RCC 7860 (cell line): ENCODE results near the gene MRPS27.

ENCODE experiments used
- DNase-seq: peaks from one replicate; pipeline ENCODE4 v3.0.0-alpha.2; 2015; ENCODE audit warnings: low spot score
- FAIRE-seq: peaks from 2 replicates; lab custom pipeline; 2012; peaks lifted over from hg19 to GRCh38; lab: Jason Lieb, UNC

MRPS27 gene

DNA sequence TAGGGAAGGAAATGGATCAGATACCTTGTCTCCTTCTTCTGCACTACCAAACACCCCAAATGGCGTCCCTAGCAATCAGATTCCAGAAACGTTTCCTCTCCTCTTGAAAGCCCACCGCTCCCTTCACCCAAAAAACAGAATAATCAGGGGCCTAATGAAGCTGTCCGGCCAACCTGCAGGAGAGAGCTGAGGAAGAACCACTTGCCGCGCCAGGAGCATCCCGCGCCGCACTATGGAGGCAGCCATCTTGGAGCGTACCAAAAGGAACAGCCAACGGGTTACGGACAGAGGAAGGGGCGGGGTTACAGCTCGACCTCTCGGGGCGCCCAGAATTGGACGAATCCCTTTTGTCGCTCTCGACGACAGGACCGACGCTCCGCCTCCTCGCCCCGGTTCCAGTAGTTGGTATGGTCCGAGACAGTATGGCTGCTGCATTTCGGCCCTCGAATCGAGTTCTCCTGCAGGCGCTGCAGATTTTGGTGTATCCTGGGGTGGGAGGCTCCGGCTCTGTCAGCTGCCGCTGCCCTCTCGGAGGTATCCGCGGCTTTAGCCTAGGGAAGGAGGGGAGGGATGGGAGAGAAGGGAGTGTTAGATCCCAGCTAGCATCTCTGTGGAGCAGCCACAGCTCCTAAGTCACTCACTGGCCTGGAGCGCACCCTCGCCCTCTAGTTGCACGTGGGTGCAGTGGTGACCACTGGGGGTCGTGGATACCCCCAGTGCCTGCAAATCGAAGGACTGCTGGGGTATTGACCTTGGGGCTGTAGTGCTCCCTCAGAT is at the start of gene MRPS27, which contains the start of gene PTCD2:
Gene MRPS27 (minus strand): TSS at position 265 of the 777 bp plus-strand sequence. CDS start 19 bp downstream, at position 246.
Gene PTCD2 (plus strand): TSS at position 398 of the 777 bp plus-strand sequence. CDS start 10 bp downstream, at position 408.
- peak; percentile 5 for FAIRE-seq

DNA sequence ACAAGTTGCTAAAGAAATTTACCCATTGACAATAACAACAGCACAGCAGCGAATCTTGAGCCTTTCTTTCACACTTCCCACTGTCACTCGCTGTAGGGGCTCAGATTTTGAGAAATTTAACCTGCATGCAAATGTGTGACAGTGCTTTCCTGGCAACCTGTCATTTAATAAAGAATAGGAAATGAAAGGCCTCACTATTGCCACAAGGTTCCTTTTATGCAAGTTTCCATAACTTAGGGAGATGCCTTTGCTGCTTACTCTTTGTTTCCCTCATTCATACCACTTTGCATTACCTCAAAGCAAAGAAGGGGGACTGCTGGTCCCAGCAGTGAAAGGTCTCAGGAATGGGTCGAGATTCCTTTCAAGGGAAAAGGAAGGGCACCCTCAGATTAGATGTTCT is 49.7 kb upstream of the MRPS27 start:
- DNase-seq: no peak
- no peak for FAIRE-seq

More for the DNA sequence above, at the start of gene MRPS27, which contains the start of gene PTCD2:
- DNase-seq: peak; percentile 83

DNA sequence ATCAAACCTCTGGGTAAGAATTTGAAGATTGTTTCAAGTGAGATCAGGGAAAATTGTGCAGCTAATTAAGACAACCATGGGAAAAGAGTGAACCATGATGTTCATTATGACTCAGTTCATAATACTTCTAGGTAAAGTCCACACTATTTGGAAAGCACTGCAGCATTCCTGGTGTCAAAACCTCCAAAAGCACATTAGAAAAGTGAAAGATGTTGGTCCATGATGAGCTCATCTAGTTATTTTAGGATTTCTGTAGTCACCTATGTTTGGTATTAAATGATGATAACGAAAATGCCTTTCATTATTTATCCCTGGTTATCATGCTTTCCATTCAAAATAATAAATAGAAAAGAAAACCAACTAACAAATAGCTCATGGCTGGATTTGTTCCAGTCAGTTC is 49.3 kb upstream of the MRPS27 start:
- FAIRE-seq: no peak
- DNase-seq: no peak

DNA sequence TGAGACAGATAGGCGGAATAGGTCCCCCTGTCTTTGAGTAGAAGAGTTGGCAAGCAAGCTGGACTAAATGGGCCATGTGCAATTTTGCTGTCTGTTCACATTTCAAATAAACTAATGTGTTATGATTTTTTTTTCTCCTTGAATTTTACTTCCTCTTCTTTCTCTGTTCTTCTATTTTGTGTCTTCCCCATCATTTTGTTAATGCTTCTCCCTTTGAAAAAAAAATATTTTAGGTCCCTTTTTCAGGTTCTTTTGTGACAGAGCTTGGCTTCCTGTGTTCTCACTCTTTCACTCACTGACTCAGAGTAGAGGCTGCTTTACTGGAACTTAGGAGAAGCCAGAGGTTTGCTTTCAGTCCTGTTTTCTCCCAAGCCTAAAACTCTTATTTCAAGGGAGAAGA is 48.2 kb upstream of the MRPS27 start:
- FAIRE-seq (no peak), DNase-seq (no peak)

DNA sequence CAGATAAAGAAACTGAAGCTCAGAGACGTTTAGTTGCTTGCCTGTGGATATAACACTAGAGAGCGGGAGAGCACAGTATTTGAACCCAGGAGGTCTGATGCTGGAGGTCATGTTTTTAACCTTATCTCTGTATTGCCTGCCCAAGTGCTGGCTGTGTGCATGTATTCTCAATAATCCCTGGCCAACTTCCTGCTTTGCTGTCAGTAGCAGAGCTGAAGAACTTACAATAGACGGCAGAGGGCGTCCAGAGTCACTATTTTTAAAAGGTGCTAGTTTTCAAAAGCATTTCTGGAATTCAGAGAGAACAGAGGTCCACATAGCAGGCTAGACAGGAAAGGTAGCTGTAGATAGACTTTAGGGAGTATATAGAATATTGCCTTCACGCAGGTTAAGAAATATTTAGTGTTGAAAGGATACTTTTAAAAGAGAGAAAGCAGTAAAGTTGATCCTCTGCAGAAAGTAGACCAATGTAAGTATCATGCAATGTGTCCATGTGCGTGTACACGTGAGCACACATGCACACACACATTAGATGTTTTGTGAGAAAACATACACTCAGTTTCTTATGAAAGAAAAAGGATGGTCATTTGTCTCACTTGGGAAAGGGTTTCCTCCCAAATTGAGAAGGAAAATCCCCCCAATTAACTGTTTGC is 46.4 kb upstream of the MRPS27 start:
- no peak for FAIRE-seq
- peak; percentile 42 for DNase-seq

DNA sequence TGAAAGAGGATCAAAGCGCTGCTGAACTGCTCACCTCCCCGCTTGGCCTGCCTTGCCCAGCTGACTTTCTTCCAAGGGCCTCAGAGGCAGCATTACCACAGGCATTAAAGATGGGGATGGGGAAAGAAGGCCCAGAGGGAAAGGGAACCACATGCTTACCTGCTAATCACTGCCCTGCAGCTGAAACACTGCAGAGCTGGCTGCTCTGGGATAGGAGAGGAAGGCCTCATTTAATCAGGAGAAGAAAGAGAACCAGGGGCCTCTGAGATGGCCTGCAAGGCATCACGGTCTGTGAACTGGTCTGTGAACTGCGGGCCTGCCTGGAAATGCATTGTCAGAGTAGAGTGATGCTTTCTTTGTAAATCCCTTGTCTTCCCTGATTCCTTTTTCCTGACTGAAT is 44.9 kb upstream of the MRPS27 start:
- FAIRE-seq (no peak), DNase-seq (no peak)

DNA sequence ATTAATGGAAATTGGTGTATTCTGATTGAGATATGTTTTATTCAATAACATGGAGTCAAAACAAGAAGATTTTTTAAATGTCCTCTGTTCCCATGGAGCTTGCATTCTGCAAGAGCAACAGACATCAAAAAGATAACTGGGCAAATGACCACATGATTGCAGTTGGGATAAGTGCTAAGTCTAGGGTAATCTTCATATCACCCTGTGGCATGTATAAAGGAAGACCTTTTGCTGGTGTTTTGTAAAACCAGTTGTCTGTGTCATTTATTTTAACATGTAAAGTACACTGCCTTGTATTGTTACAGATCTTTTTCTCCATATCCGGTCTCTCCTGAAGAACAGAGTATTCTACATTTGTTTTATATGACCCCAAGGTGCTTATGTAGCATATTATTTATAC is 44.1 kb upstream of the MRPS27 start:
- FAIRE-seq (no peak), DNase-seq (no peak)

DNA sequence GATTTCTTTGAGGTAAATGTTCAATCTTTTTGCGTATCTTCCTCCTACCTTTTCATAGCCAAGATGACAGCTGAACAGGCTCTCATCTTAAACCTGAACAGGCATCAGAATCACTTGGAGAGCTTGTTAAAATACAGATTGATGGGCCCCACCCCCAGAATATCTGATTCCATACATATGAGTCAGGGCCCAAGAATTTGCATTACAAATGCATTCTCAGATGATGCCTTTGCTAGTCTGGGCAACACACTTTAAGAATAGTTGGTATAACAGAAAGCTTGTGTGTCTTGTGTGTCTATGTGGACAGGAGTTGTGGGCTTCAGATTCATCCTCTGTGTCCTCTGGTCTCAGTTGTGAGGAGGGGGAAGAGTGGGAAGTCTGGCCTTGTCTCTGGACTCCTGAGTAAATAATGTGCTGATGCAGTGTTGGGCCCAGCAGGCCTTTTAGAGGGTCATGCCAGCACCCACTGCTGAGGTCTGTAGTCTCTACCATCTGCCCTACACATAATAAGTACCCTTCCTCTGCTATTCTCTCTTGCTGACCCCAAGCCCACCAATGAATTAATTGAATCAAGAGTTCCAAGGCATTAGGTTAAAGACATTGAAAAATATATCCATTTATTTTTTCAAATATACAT is 43.2 kb upstream of the MRPS27 start:
- DNase-seq (peak; percentile 59), FAIRE-seq (no peak)

DNA sequence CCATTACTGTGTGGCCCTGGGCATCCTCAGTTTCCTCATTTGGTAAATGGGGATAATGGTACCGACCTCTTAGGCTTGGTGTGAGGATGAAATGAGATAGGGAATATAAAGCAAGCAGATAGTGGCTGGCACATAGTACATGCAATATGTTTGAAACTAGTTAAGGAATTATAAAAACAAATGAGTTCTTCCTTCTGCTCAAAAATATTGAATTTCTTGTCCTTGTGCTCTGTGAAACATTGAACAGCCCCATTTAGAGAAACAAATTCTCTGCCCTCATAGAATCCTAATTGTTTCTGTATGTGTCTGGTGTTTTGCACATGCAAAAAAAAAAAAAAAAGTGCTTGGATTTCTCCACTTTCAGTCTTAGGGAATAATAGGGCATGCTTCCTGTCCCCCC is 39.8 kb upstream of the MRPS27 start:
- DNase-seq (no peak), FAIRE-seq (no peak)

DNA sequence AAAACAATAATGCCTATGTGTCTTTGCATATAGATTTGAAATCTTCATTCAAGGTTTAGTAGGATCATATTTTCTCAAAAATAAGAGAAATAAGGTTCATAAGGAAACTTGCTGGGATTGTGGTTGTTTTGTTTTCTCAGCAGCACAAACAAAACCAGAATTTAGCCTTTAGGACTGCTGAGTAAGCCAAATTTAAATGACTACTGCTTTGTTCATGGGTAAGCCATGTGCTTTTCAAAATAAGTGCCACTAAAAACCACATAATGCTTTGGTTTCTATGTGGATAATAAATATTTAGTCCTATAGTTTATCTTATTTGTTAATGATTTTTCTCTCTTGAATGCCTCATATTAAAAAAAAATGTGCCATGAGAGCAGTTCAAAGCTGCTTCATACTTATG is 38.9 kb upstream of the MRPS27 start:
- FAIRE-seq: no peak
- DNase-seq: no peak

DNA sequence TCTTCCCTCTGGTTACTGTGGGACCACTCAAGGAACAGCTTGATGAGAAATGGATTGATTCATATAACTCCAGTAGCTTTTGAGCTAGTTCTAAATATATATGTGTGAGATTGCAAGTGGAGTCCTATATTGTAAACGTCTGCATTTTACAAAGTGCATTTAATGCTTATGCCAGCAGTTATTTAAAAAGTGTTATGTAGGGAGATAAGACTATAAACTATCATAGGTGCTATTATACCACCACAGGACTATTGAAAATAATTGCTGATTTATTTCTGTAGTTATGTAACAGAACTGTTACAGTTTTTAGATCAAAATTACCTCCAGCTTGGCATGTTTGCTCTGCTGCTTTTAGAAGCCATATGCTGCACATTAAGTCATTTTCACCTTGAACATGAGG is 36.3 kb upstream of the MRPS27 start:
- FAIRE-seq (no peak), DNase-seq (no peak)

DNA sequence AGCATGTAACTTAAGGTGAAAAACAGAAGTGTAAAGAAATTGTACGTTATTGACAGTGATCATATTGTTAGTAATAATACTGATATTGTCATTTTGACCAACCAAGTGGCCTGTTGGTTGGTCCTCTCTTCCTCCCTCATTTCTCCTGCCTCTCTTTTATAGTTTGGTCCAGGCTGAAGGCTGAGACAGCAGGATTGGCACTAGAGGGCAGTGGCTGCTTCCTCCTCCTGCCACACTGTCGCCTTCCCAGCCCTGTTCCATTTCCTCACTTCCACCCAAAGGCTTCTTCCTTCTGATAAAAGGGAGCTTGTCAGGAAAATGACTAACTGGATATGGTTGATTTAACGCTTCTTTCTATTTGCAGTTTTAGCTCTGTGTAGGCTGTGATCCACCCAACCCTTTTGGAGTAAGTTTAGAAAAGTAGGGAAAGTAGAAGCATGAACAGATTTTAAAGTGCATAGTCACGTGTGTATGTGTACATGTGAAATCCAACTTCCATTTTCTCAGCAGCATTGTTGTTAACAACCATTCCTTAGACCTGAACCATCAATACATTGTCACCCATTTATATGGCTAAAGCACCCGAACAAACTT is 35.8 kb upstream of the MRPS27 start:
- FAIRE-seq (no peak), DNase-seq (peak; percentile 29)

DNA sequence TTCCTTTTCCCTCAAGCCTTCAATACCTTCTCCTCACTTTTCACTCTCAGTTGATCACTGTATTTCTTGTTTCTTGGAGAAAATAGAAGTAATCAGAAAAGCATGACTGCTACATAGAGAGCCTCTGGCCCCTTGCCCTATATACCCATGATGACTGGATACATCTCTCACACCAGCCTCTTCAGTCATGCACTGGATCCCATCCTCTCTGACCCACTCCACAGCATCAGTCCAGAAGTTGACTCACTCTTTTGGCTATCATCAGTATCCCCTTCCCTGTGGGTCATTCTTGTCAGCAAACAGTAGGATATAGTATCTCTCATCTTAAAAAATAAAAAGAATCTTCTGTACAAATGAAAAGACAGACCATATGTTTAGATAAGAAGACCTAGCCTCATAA is 33.0 kb upstream of the MRPS27 start:
- no peak for FAIRE-seq

DNA sequence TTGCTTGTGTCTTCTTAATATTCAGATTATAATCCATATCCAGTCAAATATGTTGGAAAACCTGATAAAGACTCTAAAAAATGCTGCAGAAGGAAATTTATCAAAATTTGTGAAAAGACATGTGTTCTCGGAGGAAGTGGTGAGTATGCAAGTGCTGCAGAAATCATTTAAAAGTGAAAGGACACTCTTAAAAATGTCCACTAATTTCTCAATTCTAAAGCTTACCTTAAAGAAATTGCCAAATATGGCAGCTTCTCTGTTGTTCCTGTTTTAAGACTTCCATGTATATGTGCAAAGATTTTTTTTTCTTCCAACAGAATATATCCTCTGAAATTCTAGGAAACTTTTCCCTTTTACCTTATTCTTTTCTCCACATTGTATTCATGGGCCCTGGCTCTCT is 32.6 kb upstream of the MRPS27 start:
- DNase-seq (no peak), FAIRE-seq (no peak)

More for the DNA sequence above, 33.0 kb upstream of the MRPS27 start:
- no peak for DNase-seq

DNA sequence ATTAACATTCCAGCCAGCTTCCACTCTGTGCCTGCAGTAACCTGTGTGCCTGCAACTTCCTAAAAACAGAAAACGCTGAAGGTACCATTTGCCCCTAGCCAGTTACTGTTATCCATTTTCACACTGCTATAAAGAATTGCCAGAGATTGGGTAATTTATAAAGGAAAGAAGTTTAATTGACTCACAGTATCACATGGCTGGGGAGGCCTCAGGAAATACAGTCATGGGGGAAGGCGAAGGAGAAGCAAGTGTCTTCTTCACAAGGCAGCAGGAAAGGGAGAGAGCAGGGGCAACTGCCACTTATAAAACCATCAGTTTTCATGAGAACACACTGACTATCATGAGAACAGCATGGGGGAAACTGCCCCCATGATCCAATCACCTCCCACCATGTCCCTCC is 31.3 kb upstream of the MRPS27 start:
- DNase-seq (no peak), FAIRE-seq (no peak)

DNA sequence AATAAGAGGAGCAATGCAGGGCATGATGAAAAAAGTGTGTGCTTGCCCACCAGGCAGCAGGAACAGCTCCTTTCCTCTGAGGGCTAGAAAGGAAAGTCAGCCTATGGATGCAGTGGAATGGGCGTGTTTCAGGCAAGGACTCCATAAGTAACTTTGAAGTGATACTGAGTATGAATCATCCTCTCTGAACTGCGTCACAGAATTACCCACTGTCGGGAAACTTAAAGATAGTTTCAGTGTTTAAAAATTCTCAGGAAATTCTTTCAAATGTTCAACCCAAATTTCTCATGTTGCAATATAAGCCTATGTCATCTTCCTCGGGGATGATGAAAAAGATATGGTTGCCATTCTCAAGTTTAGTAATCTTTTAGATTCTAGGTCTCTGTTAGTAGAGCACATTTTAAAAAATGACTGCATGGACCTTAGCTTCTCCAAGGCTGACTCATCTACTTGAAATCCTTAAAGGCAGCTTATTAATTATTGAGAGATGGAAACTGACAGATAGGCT is 27.8 kb upstream of the MRPS27 start:
- DNase-seq (peak; percentile 47), FAIRE-seq (peak; percentile 30)

DNA sequence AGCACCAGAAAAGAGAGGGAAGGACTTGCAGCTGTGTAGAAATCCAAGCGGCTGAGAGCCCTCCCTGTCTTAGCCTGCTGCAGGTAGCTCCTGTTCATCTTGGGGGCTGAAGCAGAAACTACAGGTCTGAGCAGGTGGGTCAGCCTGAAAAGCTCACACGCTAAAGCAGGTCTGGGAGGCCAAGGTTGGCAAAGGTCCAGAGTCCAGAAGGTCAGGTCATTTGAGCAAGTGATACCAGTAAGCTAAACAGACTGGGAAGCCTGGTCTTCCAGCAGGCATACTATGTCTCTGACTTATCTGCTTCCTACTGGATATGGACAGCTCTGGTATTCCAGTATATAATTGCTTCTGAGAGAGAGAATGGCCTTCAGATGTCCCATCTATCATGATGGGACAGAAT is 26.4 kb upstream of the MRPS27 start:
- DNase-seq (no peak), FAIRE-seq (no peak)

DNA sequence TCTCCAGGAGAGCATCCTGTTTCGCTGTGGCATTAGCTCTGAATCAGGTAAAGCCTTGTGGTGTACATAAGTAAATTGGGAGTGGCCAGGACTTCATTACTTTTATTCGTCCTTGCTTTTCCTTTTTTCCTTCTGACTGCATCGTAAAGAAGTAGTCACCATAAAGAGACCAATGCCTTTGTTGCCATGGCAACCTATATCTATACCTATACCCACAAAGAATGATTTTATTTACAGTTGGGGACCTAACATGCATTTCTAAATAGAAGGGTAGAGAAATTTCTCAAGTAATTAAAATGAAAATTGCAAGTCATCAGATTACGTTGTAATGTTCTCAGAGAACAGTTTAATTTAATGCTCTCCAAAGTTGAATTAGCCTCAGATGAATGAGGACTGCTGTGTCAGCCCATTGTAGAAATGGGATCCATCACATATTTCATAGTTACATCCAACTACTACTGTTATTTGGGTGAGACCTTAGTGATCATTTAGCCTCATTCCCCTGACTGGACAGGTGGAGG is 18.7 kb upstream of the MRPS27 start:
- DNase-seq (no peak), FAIRE-seq (no peak)

DNA sequence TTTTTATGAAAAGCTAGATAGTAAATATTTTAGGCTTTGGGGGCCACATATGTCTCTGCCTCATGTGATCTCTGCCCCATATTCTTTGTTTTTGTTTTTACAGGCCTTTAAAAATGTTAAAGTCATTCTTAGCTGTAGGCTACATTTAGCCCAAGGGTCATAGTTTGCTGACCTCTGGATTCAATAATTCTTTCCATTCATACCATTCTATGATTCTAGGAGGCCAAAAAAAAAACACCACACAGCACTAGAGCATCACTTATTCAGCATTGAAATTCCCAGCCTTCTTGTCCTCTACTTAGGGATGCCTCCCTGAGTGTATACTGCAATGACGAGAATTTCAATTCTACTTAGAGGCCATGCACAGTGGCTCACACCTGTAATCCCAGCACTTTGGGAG is 17.1 kb upstream of the MRPS27 start:
- FAIRE-seq: no peak
- no peak for DNase-seq

DNA sequence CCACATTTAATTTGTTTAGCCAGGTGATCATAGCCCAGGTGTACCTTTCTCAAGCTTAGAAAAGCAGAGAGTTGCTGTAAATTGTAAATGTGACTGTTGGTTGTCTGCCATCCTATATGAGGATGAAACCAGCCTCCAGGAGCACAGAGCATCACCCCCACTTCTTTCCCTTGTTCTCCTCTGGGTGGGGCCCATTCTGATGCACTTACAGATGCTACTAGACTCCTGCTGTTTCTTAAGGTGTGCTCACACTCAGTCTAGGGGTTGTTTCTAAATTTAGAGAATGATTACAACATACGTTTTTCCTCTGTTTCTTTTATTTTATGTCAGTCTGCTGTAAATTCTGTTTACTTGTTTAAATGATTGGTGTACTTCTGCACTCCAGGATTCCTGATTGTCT is 10.7 kb upstream of the MRPS27 start:
- no peak for DNase-seq
- no peak for FAIRE-seq

DNA sequence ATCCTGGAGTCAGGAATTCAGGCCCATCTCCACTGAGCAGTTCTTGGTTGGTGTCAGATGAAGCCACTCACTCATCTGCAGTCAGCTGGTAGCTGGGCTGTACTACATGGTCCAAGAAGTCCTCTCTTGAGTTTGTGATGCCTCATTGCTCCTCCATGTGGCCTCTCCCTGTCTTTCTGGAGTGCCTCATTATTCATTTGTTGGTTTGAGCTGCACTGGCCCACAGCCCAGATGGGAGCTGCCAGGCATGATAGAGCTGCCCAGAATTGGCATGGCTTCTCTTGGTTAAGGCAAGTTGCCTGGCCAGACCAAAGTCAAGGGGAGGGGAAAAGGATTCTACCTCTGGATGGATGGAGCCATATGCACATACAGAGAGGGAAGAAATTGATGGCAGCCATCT is 8.1 kb upstream of the MRPS27 start:
- FAIRE-seq (peak; percentile 80), DNase-seq (peak; percentile 54)
